M059J (cell line): ENCODE measurements around the gene MESD. TPM values are rescaled to one million over a fixed set of nuclear protein-coding genes. Genes with fewer than 3 reads are reported as not detected.

Experiments
- DNase-seq: peaks from one replicate; pipeline ENCODE4 v3.0.0-alpha.2; 2012; ENCODE audit warnings: low read depth
- total RNA-seq: library from RNA; depleted of rRNA; stranded (reverse); fragments of >200 nt; shearing (Covaris generic); gene quantifications from 2 replicates; pipeline ENCODE4 v1.2.3, GENCODE V29; 2014; rRNA removed

MESD gene
- total RNA-seq = 21.3 and 32.9 TPM in 2 replicates

DNA sequence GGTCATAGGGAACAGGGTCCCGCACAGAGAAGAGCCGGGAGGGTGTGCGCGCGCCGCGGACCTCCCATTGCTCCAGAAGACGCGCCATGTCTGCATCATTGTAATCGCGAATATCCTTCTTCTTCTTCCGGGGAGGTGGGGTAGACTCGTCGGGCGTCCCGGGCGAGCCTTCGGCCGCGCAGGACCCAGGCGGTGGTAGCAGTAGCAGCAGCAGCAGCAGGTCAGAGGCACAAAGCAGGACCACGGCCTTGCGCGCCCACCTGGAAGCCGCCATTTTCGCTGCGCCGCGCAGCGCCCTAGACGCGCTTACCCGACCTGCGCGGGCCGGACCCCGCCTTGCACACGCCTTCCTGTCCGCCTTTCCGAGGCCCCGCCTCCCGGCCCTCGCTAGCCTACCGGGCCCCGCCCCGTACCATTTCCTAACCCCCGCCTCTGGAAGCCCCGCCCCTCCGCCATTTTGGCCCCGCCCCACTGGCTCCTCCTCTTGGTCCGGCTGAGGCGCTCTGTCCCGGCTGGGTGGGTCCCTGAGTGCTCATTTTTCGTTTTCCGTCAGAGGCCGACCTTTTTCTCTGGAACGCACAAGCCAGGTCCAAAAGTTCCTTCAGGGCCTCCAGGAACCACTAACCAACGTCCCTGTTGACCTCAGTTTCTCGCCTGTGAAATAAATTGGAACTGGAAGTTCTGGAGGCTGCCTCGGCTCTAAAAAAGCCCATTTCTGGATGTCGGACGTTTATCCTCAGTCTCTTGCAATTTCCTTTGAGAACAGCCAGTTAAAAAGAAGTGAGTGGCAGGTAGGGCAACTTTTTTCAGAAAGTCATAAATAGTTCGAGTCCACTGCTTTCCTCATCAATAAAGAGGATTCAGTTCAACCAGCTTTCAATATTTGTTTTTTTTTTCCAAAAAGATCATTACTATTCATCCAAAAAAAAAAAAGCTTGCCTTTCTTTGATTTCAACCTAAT, at the start of gene MESD:
TSS of gene MESD (minus strand) at position 302 of the 961 bp plus-strand sequence. CDS start at position 274, 28 bp downstream.
- DNase-seq = peak; percentile 89

GRCh38 chr15:81038975-81039607, 49.5 kb upstream of the MESD start:
- no peak for DNase-seq

DNA sequence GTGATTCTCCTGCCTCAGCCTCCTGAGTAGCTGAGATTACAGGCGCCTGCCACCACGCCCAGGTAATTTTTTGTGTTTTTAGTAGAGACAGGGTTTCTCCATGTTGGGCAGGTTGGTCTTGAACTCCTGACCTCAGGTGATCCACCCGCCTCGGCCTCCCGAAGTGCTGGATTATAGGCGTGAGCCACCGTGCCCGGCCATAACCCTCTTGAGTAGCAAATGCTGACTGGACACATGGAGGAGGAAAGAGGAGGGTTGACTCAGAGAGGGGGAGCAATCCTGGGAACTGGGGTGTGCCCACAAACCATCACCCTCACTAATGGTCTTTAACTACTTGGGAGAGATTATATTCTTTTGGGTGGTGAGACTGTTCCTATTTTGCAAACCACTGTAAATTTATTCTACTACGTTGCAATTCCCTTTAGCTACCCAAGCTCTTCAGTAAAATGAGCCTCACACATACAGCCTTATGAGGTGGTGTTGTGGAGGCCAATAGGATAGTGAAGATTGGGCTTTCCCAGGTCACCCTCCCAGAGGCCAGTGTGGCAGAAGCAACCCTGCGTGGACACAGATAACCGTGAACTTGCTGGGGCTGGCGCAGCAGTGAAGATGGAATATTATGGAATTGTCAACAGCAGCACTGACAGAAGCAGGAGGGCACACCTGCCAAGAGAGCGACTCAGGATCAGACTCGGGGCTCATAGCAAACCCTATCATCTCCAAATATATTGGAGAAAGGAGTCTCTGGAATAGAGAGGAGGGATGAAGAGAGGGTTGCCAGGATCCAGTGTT, 48.5 kb upstream of the MESD start:
- no peak for DNase-seq

- no peak for DNase-seq
Measured at GRCh38 chr15:81033508-81033907, 43.9 kb upstream of the MESD start.

GRCh38 chr15:81032818-81033217, 43.2 kb upstream of the MESD start:
- DNase-seq = no peak

DNA sequence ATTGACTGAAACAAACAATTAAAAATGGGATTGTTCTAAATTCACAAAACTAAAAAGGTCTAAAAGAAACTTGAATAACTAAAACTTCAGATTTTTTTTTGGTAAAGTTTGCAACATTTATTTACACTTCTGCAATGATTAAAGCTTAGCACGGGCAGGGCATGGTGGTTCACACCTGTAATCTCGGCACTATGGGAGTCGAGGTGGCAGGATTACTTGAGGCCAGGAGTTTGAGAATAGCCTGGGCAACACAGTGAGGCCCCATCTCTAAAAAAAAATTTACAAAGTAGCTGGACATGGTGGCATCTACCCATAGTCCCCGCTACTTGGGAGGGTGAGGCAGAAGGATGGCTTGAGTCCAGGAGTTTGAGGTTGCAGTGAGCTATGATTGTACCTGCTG, 42.7 kb upstream of the MESD start:
- DNase-seq = no peak

DNA sequence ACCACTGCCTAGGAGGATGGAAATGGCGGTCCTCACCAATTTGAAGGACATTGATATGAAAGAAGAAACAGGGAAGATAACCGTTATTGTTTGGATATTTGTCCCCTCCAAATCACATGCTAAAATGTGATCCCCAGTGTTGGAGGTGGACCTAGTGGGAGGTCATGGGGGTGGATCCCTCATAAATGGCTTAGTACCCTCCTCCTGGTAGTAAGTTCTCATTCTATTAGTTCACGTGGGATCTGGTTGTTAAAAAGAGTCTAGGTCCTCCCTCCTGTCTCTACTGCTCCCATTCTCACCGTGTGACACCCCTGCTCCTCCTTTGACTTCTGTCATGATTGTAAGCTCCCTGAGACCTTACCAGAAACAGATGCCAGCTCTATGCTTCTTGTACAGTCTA, 41.6 kb upstream of the MESD start:
- DNase-seq = no peak

DNA sequence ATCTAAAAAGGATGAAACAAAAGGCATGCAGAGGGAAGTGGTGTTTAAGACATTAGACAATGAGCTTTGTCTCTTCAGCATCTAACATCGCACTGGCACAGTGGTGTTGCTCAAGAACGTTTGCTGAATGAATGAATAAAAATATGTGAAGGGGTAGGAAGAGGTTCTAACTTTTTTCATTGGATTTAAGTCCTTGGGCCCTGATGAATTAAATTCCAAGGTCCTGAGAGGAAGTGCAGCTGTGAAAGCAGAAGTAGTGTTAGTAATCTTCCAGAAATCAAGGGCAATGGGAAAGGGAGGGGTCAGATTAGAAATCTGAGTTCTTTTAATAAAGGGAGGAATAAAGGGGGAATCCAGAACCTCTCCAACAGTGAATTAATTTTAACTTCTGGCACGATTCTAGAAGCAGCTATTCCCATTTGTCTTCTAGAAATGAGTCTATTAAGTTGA, 40.7 kb upstream of the MESD start:
- DNase-seq = no peak

DNA sequence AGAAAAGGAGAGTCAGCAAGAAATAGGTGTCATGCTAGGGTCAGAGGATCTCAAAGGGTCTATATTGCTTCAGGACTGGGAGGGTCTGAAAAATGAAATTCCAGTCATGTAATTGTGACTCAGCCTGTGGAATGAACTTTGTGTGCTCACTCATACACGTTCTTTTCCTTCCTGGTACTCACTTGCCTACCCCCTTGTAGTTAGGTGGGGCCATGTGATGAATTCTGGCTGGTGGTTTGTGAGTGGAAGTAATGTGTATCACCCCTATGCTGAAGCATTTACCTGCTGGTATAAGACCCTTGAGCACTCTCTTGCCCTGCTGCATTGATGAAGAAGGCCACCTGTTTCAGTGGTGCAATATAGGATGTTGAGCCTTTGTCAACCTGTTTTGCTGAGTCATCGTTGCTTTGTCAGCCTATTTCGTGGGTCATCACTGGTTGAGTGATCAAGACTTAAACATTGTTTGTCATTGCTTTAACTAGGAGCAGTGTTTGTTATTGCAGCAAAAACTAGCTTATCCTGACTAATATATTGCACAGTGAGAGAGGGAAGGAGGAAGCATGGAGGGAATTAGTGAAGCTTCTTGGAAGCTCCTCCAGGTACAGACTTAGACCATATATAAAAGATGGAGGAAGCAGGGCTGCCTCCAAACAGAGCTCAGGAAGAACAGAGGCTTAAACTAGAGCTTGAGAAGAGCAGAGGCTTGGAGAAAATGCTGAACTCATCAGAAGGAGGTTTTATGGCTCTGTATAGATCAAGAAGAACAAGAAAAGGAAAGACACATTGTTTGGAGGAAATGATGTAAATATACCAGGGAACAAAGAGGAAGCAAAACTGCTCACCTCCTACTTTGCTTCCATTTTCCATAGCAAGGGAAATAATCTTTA, 40.0 kb upstream of the MESD start:
- DNase-seq = peak; percentile 11

GRCh38 chr15:81026836-81027599, 37.4 kb upstream of the MESD start:
- no peak for DNase-seq

- no peak for DNase-seq
Measured at GRCh38 chr15:81025721-81026370, 36.2 kb upstream of the MESD start.

DNA sequence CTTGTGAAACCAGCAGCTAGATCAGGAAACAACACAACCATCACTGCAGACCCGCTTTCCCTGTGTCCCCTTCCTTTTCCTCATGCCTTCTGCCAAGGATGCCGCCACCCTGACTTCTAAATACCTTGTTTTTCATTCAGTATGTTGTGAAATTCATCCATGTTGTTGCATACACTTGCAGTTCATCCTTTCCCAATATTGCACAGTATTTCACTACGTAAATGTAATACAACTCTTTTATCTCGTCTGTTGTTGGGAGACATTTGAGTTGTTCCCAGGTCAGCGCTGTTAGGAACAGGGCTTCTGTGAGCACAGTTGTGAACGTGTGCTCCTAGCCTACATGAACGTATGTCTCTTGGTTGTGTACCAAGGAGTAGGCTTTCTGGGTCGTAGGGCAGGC, 35.3 kb upstream of the MESD start:
- no peak for DNase-seq

DNA sequence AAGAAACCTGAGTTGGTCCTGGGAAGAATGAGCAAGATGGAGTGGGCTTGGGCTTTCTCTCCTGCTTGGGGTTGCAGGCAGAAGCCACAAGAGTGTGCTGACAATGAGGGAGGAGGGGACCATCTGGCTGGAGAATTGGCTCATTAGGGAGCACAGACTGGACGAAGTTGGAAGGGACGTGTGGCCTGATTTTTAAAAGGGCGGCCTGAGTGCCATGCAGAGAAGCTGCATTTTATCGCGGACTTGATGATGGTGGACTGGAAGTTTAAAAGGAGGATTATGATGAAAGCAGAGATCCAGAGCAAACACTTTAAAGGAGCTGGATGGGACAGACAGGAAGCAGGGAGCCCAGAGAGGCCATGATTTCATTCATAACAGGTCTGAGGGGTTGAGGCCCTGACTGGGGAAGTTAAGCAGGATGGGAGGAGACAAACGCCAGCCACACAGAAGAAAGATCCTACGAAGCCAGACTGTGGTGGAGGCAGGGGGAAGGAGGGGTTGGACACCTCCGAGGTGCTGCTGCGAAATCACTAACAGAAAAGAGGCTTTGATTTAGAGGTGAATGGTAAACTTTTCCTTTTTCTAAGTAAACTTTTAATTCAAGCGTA, 34.8 kb upstream of the MESD start:
- DNase-seq = no peak

- DNase-seq = peak; percentile 82
Measured at GRCh38 chr15:81023483-81024264, 34.1 kb upstream of the MESD start.

GRCh38 chr15:81021321-81021720, 31.7 kb upstream of the MESD start:
- DNase-seq = no peak

DNA sequence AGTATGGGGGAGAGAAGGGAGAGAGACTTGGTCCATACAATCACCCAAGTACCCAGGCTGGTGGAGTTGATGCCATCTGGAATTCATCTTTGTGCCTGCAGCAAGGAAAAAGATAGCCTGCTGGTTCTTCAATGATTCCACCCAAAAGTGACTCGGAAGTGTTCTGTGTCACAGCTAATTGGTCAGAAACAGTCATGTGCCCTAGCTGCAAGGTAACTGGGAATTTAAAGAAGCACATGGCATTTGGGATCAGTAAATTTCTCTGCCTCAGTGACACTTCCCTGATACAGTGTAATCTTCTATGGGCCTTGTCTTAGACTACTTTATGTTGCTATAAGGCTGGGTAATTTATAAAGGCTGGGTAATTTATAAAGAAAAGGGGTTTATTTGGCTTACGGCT, 28.6 kb upstream of the MESD start:
- DNase-seq = no peak

DNA sequence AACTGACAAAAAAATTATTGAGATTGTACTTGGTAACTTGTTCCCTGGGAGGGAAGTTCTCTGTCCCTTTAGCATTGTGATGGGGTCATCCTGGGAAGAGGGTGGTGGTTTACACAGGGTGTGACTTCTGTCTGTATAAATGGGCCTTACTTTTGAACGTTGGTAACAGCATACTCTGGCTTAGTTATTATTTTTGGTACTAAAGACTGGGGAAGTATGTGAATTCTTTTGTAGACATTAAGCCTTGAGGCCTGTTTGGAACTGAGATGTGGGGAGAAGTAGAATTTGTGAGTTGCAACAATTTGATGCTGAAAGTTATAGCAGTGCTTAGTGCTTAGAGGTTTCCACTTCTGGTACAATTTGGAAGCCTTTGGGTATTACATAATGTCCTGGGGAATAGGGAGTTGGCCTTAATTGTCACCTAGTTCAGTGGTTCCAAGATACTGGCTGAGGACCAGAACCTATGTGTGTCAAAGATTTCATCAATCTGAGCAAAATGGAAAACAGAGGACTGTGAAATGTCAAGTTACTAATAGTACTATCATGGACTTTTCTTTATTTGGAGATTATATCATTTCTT, 27.0 kb upstream of the MESD start:
- DNase-seq = no peak
